H1 (cell line): Measurements from ENCODE around the gene ARHGAP23. TPM values are rescaled to one million over a fixed set of nuclear protein-coding genes. Genes with fewer than 3 reads are reported as not detected.

ENCODE experiments used
- CTCF ChIA-PET: fragments of 300-600 bp; sonication (Branson Sonifier 250); formaldehyde crosslinking; loops from one replicate; lab custom pipeline; 2021; ENCODE audit not compliant: partially characterized antibody; lab: Charles Lee
- POLR2A ChIA-PET: fragments of 300-600 bp; sonication (Branson Sonifier 250); formaldehyde crosslinking; loops from one replicate; lab custom pipeline; 2021; ENCODE audit warnings: inconsistent platforms; ENCODE audit not compliant: partially characterized antibody; lab: Charles Lee
- DNase-seq, 2 experiments: peaks; one replicate each; pipeline versions ENCODE4 v3.0.0 to v3.0.0-alpha.2; 2010 to 2022; ENCODE audit warnings: low spot score in 2 of 2, low read depth in 1 of 2, mixed read lengths in 1 of 2
- FAIRE-seq: peaks from 2 replicates; lab custom pipeline; 2011; peaks lifted over from hg19 to GRCh38; lab: Jason Lieb, UNC
- H2AFZ ChIP-seq: 2 replicates; pipeline ENCODE4 v1.8.1; 2012; ENCODE audit warnings: low read length, inconsistent platforms
- H2AK5ac ChIP-seq: 2 replicates; pipeline ENCODE4 v1.6.1; 2013; ENCODE audit warnings: low read depth, low read length
- H2BK120ac ChIP-seq: replicated peaks from 2 replicates; pipeline ENCODE3; 2013; ENCODE audit warnings: low read depth, low read length, inconsistent platforms
- H2BK12ac ChIP-seq: 2 replicates; pipeline ENCODE4 v1.6.1; 2013; ENCODE audit warnings: low read depth, low read length
- H2BK15ac ChIP-seq: 2 replicates; pipeline ENCODE4 v1.6.1; 2013; ENCODE audit warnings: low read length
- H2BK20ac ChIP-seq: 2 replicates; pipeline ENCODE4 v1.6.1; 2013; ENCODE audit warnings: low read length
- H2BK5ac ChIP-seq: 2 replicates; pipeline ENCODE4 v1.6.1; 2013; ENCODE audit warnings: low read depth, low read length
- H3K14ac ChIP-seq: 2 replicates; pipeline ENCODE4 v1.6.1; 2013; ENCODE audit warnings: inconsistent platforms; ENCODE audit not compliant: insufficient read length
- H3K18ac ChIP-seq: 2 replicates; pipeline ENCODE4 v1.6.1; 2013; ENCODE audit warnings: low read length; ENCODE audit errors: extremely low read depth
- H3K23ac ChIP-seq: 2 replicates; pipeline ENCODE4 v1.6.1; 2013; ENCODE audit warnings: inconsistent platforms; ENCODE audit not compliant: insufficient read length
- H3K23me2 ChIP-seq: 2 replicates; pipeline ENCODE4 v1.6.1; 2013; ENCODE audit warnings: low read depth, low read length
- H3K27ac ChIP-seq: 2 replicates; pipeline ENCODE4 v1.6.1; 2011; ENCODE audit warnings: low read depth, low read length, inconsistent platforms
- H3K27me3 ChIP-seq, 4 experiments: replicated peaks in 1 of 4; 1 replicate in 1 of 4; 2 replicates in 3 of 4; pipeline versions ENCODE4 v1.6.1 to v1.8.1; 2011 to 2013; ENCODE audit warnings: low read length in 3 of 4, mild to moderate bottlenecking in 3 of 4, inconsistent platforms in 2 of 4, mixed read lengths in 2 of 4, moderate library complexity in 1 of 4; ENCODE audit not compliant: control insufficient read depth in 3 of 4, insufficient read depth in 3 of 4; ENCODE audit errors: extremely low read depth in 1 of 4
- H3K36me3 ChIP-seq, 4 experiments: 2 replicates each; pipeline versions ENCODE4 v1.6.1 to v1.8.1; 2011 to 2013; ENCODE audit warnings: mild to moderate bottlenecking in 4 of 4, low read length in 3 of 4, moderate library complexity in 2 of 4, control low read depth in 1 of 4, inconsistent platforms in 1 of 4; ENCODE audit not compliant: insufficient read depth in 4 of 4, control insufficient read depth in 2 of 4
- H3K4ac ChIP-seq: replicated peaks from 2 replicates; pipeline ENCODE3; 2013; ENCODE audit warnings: low read length, low read depth, mixed read lengths, inconsistent platforms; ENCODE audit not compliant: insufficient read length
- H3K4me1 ChIP-seq, 4 experiments: replicated peaks in 1 of 4; 1 replicate in 1 of 4; 2 replicates in 3 of 4; pipeline versions ENCODE4 v1.6.1 to v1.8.1; 2011 to 2013; ENCODE audit warnings: low read length in 3 of 4, inconsistent platforms in 2 of 4, mixed read lengths in 1 of 4; ENCODE audit not compliant: insufficient read depth in 4 of 4, control insufficient read depth in 3 of 4
- H3K4me2 ChIP-seq, 2 experiments: 2 replicates each; pipeline versions ENCODE4 v1.6.1 to v1.8.1; 2011 to 2013; ENCODE audit warnings: low read depth in 2 of 2, low read length in 2 of 2, control low read depth in 1 of 2, inconsistent platforms in 1 of 2, mild to moderate bottlenecking in 1 of 2; ENCODE audit not compliant: insufficient read depth in 1 of 2
- H3K4me3 ChIP-seq, 4 experiments: fragments of 200-600, 300-600 bp in 1 of 4; sonication (generic), shearing (Covaris generic), sonication (Bioruptor Twin) in 1 of 4; 2 replicates each; pipeline versions ENCODE4 v1.5.1 to v1.8.1; 2011 to 2016; ENCODE audit warnings: low read length in 4 of 4, low read depth in 3 of 4, control low read depth in 2 of 4, inconsistent platforms in 2 of 4, mild to moderate bottlenecking in 2 of 4, mixed read lengths in 1 of 4, moderate library complexity in 1 of 4; ENCODE audit not compliant: insufficient read depth in 2 of 4; ENCODE audit errors: extremely low read depth in 1 of 4
- H3K56ac ChIP-seq: replicated peaks from 2 replicates; pipeline ENCODE3; 2013; ENCODE audit warnings: low read depth, mild to moderate bottlenecking, mixed read lengths, low read length, inconsistent platforms; ENCODE audit not compliant: insufficient read length
- H3K79me1 ChIP-seq: 2 replicates; pipeline ENCODE4 v1.6.1; 2013; ENCODE audit warnings: low read depth, low read length, control low read depth
- H3K79me2 ChIP-seq, 2 experiments: 2 replicates each; pipeline versions ENCODE4 v1.6.1 to v1.8.1; 2012 to 2013; ENCODE audit warnings: low read length in 2 of 2, mild to moderate bottlenecking in 2 of 2, inconsistent platforms in 1 of 2; ENCODE audit not compliant: insufficient read depth in 2 of 2, control insufficient read depth in 1 of 2
- H3K9ac ChIP-seq, 4 experiments: replicated peaks in 1 of 4; 1 replicate in 1 of 4; 2 replicates in 3 of 4; pipeline versions ENCODE4 v1.6.1 to v1.8.1; 2011 to 2013; ENCODE audit warnings: low read depth in 3 of 4, low read length in 3 of 4, control low read depth in 2 of 4, mild to moderate bottlenecking in 2 of 4, moderate library complexity in 2 of 4, inconsistent platforms in 1 of 4; ENCODE audit errors: extremely low read depth in 1 of 4
- H3K9me3 ChIP-seq, 2 experiments: 2 replicates each; pipeline versions ENCODE4 v1.6.1 to v1.8.1; 2012 to 2013; ENCODE audit warnings: mild to moderate bottlenecking in 2 of 2, moderate library complexity in 2 of 2, control low read depth in 1 of 2, inconsistent platforms in 1 of 2, low read depth in 1 of 2, low read length in 1 of 2, mixed read lengths in 1 of 2; ENCODE audit not compliant: insufficient read depth in 2 of 2
- H4K20me1 ChIP-seq, 2 experiments: replicated peaks in 1 of 2; 2 replicates each; pipeline versions ENCODE3 to v1.8.1; 2011 to 2013; ENCODE audit warnings: inconsistent platforms in 2 of 2, low read length in 2 of 2, mild to moderate bottlenecking in 1 of 2; ENCODE audit not compliant: insufficient read depth in 2 of 2, control insufficient read depth in 1 of 2
- H4K5ac ChIP-seq: 2 replicates; pipeline ENCODE4 v1.6.1; 2013; ENCODE audit warnings: low read length, low read depth, mixed read lengths, inconsistent platforms; ENCODE audit not compliant: insufficient read length
- H4K8ac ChIP-seq: 2 replicates; pipeline ENCODE4 v1.8.0; 2013; ENCODE audit warnings: mild to moderate bottlenecking, moderate library complexity, low read length, inconsistent platforms; ENCODE audit not compliant: insufficient read depth; ENCODE audit errors: extremely low read depth
- H4K91ac ChIP-seq: replicated peaks from 2 replicates; pipeline ENCODE3; 2013; ENCODE audit warnings: low read length, mixed read lengths, inconsistent platforms; ENCODE audit not compliant: insufficient read length
- BACH1 ChIP-seq: IDR thresholded peaks from 2 replicates; pipeline ENCODE4 v1.6.1; 2012; ENCODE audit warnings: low read length, improper control_type of control experiment
- CHD1 ChIP-seq: IDR thresholded peaks from 2 replicates; pipeline ENCODE4 v1.6.1; 2012; ENCODE audit warnings: low read depth, low read length, improper control_type of control experiment
- EZH2 ChIP-seq: fragments of 200-600 bp; sonication (generic); IDR thresholded peaks from 2 replicates; pipeline ENCODE4 v1.7.1; 2012; ENCODE audit warnings: low read depth, mild to moderate bottlenecking, moderate library complexity, low read length, inconsistent platforms; ENCODE audit not compliant: severe bottlenecking
- JUND ChIP-seq: IDR thresholded peaks from 2 replicates; pipeline ENCODE4 v1.6.1; 2011; ENCODE audit warnings: mild to moderate bottlenecking, improper control_type of control experiment, low read length
- KDM1A ChIP-seq: fragments of 200-600, 300-600 bp; sonication (generic); IDR thresholded peaks from 2 replicates; pipeline ENCODE4 v1.7.1; 2016; ENCODE audit warnings: mild to moderate bottlenecking, low read length, borderline replicate concordance
- RNF2 ChIP-seq: fragments of 200-900, 300-1000 bp; sonication (generic); IDR thresholded peaks from 2 replicates; pipeline ENCODE4 v1.7.1; 2016; ENCODE audit warnings: borderline replicate concordance, low read depth, mild to moderate bottlenecking, antibody characterized with exemption, low read length; ENCODE audit not compliant: poor library complexity, severe bottlenecking; ENCODE audit errors: missing control alignments
- SUZ12 ChIP-seq: fragments of 200-600 bp; sonication (generic); IDR thresholded peaks from 2 replicates; pipeline ENCODE4 v1.6.1; 2012; ENCODE audit warnings: mild to moderate bottlenecking, inconsistent platforms, low read length, moderate library complexity, mixed read lengths
- TBP ChIP-seq: IDR thresholded peaks from 2 replicates; pipeline ENCODE4 v1.6.1; 2011; ENCODE audit warnings: low read depth, low read length, improper control_type of control experiment
- WGBS, 2 experiments: shearing (Covaris generic) in 1 of 2; methylation state at CpG; one replicate each; pipeline versions ENCODE4 v1.1.6 to v1.1.7; 2013 to 2015; ENCODE audit warnings: low lambda C conversion rate in 2 of 2, mixed read lengths in 2 of 2, inconsistent platforms in 1 of 2, low coverage in 1 of 2, missing lambda C conversion rate in 1 of 2; ENCODE audit not compliant: insufficient replicate concordance in 2 of 2, insufficient coverage in 1 of 2, insufficient read length in 1 of 2; ENCODE audit errors: extremely low coverage in 1 of 2, missing lambda C conversion rate in 1 of 2; 5-methylcytosine and 5-hydroxymethylcytosine counted together
- polyA plus RNA-seq, 7 experiments: library from polyadenylated mRNA; depleted of rRNA in 3 of 7; stranded (reverse) in 5 of 7; unstranded in 2 of 7; fragments of >200 nt in 5 of 7; fragments of 200-250 nt in 2 of 7; gene quantifications; 1 replicate in 5 of 7; 2 replicates in 1 of 7; 4 replicates in 1 of 7; pipeline versions ENCODE4 v1.2.1 to v1.2.3, GENCODE V29; 2011 to 2013; ENCODE audit warnings: missing spikeins in 2 of 7, mixed read lengths in 2 of 7
- total RNA-seq: library from RNA; stranded (reverse); fragmentation: NEBNext Ultra II Directional; extraction: Animal tissue kit (Norgen Biotek cat#: 25700); gene quantifications from 2 replicates; pipeline ENCODE4 v1.2.1, GENCODE V29; 2021

Gene ARHGAP23
- total and polyA plus RNA-seq, 2 of the 8 experiments (the other 6 are each of a cell fraction or from before 2014, with no cell fraction given), result 16.3 to 107 TPM

DNA sequence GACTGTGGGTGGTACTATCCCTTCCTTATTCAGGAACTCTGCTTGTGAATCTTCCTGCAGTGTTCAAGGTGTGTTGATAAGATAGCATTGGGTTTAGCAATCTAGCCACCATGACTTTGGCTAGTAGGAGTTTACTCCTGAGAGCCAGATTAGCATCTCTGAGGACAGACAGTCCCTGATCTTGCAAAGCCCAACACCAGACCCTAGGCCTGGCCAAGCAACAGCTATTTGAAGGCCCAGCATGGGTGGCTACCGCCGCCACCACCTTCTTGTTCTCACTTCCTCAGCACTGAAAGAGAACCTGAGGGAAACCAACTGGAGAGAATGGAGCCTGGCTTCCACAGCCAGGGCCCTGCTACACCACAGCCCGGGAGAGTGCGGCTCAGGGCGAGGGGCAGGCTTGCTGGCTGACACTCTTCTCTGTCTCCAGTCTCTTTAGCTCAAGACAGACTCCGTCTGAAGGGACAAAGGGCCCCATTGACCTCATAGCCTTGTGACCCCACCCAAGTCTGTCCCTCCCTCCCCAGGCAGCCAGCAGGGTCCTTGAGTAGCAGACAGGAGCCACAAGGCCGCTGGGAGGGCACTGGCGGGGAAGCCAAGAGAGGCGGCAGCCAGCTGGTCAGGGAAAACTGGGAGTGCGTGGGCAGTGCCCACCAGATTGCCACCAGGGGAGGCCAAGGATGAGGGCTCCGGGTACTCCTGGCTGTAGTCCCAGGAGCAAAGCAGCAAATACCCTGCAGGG is 10.9 kb upstream of the ARHGAP23 start:
- WGBS, 2 experiments, result 81% methylated on average over 9 of the region's 11 CpGs; no CpG with 5 or more reads in 1 of the 2 experiments
- Histone ChIP-seq H2AFZ (no peak overlapping the region), H3K27ac (no peak overlapping the region), H3K23me2 (peaks cover 14% of the 10 kb centered on the region; the same call in 1 of the 2 replicates), H2BK20ac (peak overlapping the region; percentile 97), H3K9ac (no peak overlapping the region), H3K4me2 (no peak overlapping the region), H3K9me3 (no peaks in the 10 kb centered on the region), H3K14ac (no peak overlapping the region), H4K8ac (no peak overlapping the region), H2BK5ac (peak overlapping the region; percentile 79; the same call in 1 of the 2 replicates), H2BK120ac (peak overlapping the region; percentile 45), H3K79me2 (0 out of 4 replicates have a peak, but pooled peaks cover 0 to 3% of the 10 kb centered on the region in 2 experiments), H4K20me1 (no peaks in the 10 kb centered on the region), H3K79me1 (no peaks in the 10 kb centered on the region), H2AK5ac (peak overlapping the region; percentile 88; the same call in 1 of the 2 replicates), H4K91ac (peak overlapping the region; percentile 63), H3K18ac (peak overlapping the region; percentile 3), H3K56ac (no peak overlapping the region), H3K4ac (peak overlapping the region; percentile 63), H3K27me3 (peaks cover 0 to 19% (median 7%) of the 10 kb centered on the region in 4 experiments; a peak in 4 of 7 replicates), H2BK15ac (peak overlapping the region; percentile 90; the same call in 1 of the 2 replicates), H3K23ac (no peak overlapping the region), H2BK12ac (peak overlapping the region; percentile 100), H3K4me3 (no peak overlapping the region), H3K36me3 (no peaks in the 10 kb centered on the region), H3K4me1 (peaks cover 15 to 62% (median 52%) of the 10 kb centered on the region in 4 experiments), H4K5ac (no peak overlapping the region)
- TF ChIP-seq CHD1 (no peak), BACH1 (no peak), EZH2 (peak; percentile 19), JUND (no peak), KDM1A (peak; percentile 95), RNF2 (no peak), SUZ12 (no peak), TBP (no peak)
- ChIA-PET CTCF (interaction anchor here (0.8 to 24.5 kb wide), 8 partner anchors 9 to 85 kb away, joined by 3 to 400 read pairs (median 4); partner anchors contain the start of genes ARHGAP23, GPR179 and SOCS7), POLR2A (interaction anchor here (1.0 to 6.6 kb wide), 8 partner anchors 34 to 97 kb away, joined by 3 to 61 read pairs (median 6); partner anchors contain the start of genes GPR179 and SOCS7)
- no peak for FAIRE-seq
- no peak for DNase-seq
